GM23338 (cell line): ENCODE measurements around the gene WFDC8. TPM values are rescaled to one million over a fixed set of nuclear protein-coding genes. Genes with fewer than 3 reads are reported as not detected.

Source experiments
- EZH2 ChIP-seq: fragments of 200-600 bp; sonication (generic); IDR thresholded peaks from one replicate; pipeline ENCODE4 v1.8.0; 2017; ENCODE audit warnings: antibody characterized with exemption, mild to moderate bottlenecking, low read depth; ENCODE audit not compliant: unreplicated experiment
- NANOG ChIP-seq: IDR thresholded peaks from 2 replicates; pipeline ENCODE4 v1.6.1; 2016; ENCODE audit warnings: antibody characterized with exemption, borderline replicate concordance
- polyA plus RNA-seq: library from polyadenylated mRNA; unstranded; fragments of >200 nt; fragmentation: Nextera tagmentation; extraction: Ambion mirVana; gene quantifications from 2 replicates; pipeline ENCODE4 v1.2.1, GENCODE V29; 2016
- small RNA-seq: library from RNA; depleted of rRNA; stranded (forward); fragments of <200 nt; gene quantifications from one replicate; pipeline ENCODE3, GENCODE V24; 2014; ENCODE audit warnings: low replicate concordance
- total RNA-seq: library from RNA; depleted of rRNA; stranded (reverse); fragments of >200 nt; shearing (Covaris generic); gene quantifications from 2 replicates; pipeline ENCODE4 v1.2.3, GENCODE V29; 2014; rRNA removed
- TF ChIP-seq, protein P1 (sequence below): fragments of 250-450 bp; sonication (Bioruptor Pico); IDR thresholded peaks from 2 replicates; pipeline ENCODE4 v1.5.0; 2020; ENCODE audit warnings: mild to moderate bottlenecking, moderate library complexity
- TF ChIP-seq, protein P2 (sequence below), 2 experiments: fragments of 200-600 bp in 1 of 2; sonication (generic) in 1 of 2; conservative IDR thresholded peaks; 2 replicates each; pipeline versions ENCODE4 v1.5.1 to v1.6.1; 2016 to 2017; ENCODE audit warnings: antibody characterized with exemption in 2 of 2, low read depth in 2 of 2, mild to moderate bottlenecking in 2 of 2, moderate library complexity in 1 of 2
- TF ChIP-seq, protein P3 (sequence below): IDR thresholded peaks from one replicate; pipeline ENCODE4 v1.6.1; 2018; ENCODE audit warnings: antibody characterized with exemption; ENCODE audit not compliant: unreplicated experiment

WFDC8 gene
- total and polyA plus RNA-seq, 2 experiments from 2014 or later: 0.23 TPM; not detected in 1

DNA sequence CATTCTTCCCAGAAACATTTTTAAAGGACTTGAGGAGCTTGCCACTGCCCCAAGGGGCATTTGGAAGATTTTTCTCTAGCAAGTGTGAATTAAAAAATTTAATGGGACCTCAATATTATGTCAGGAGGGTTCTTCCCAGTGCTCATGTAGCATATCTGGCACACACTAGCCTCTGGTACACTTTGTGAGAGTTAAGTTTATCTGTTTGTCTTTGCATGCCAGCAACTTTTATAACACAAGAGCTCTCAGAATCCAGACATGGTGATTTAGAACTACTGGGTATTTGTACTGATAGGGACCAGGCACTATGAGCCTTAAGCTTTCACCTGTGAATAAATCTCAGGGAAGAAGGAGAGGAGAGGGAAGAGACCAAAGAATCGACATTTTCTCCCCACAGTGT, 76.5 kb downstream of the WFDC8 start (continued):
- TF ChIP-seq, protein P1, sequence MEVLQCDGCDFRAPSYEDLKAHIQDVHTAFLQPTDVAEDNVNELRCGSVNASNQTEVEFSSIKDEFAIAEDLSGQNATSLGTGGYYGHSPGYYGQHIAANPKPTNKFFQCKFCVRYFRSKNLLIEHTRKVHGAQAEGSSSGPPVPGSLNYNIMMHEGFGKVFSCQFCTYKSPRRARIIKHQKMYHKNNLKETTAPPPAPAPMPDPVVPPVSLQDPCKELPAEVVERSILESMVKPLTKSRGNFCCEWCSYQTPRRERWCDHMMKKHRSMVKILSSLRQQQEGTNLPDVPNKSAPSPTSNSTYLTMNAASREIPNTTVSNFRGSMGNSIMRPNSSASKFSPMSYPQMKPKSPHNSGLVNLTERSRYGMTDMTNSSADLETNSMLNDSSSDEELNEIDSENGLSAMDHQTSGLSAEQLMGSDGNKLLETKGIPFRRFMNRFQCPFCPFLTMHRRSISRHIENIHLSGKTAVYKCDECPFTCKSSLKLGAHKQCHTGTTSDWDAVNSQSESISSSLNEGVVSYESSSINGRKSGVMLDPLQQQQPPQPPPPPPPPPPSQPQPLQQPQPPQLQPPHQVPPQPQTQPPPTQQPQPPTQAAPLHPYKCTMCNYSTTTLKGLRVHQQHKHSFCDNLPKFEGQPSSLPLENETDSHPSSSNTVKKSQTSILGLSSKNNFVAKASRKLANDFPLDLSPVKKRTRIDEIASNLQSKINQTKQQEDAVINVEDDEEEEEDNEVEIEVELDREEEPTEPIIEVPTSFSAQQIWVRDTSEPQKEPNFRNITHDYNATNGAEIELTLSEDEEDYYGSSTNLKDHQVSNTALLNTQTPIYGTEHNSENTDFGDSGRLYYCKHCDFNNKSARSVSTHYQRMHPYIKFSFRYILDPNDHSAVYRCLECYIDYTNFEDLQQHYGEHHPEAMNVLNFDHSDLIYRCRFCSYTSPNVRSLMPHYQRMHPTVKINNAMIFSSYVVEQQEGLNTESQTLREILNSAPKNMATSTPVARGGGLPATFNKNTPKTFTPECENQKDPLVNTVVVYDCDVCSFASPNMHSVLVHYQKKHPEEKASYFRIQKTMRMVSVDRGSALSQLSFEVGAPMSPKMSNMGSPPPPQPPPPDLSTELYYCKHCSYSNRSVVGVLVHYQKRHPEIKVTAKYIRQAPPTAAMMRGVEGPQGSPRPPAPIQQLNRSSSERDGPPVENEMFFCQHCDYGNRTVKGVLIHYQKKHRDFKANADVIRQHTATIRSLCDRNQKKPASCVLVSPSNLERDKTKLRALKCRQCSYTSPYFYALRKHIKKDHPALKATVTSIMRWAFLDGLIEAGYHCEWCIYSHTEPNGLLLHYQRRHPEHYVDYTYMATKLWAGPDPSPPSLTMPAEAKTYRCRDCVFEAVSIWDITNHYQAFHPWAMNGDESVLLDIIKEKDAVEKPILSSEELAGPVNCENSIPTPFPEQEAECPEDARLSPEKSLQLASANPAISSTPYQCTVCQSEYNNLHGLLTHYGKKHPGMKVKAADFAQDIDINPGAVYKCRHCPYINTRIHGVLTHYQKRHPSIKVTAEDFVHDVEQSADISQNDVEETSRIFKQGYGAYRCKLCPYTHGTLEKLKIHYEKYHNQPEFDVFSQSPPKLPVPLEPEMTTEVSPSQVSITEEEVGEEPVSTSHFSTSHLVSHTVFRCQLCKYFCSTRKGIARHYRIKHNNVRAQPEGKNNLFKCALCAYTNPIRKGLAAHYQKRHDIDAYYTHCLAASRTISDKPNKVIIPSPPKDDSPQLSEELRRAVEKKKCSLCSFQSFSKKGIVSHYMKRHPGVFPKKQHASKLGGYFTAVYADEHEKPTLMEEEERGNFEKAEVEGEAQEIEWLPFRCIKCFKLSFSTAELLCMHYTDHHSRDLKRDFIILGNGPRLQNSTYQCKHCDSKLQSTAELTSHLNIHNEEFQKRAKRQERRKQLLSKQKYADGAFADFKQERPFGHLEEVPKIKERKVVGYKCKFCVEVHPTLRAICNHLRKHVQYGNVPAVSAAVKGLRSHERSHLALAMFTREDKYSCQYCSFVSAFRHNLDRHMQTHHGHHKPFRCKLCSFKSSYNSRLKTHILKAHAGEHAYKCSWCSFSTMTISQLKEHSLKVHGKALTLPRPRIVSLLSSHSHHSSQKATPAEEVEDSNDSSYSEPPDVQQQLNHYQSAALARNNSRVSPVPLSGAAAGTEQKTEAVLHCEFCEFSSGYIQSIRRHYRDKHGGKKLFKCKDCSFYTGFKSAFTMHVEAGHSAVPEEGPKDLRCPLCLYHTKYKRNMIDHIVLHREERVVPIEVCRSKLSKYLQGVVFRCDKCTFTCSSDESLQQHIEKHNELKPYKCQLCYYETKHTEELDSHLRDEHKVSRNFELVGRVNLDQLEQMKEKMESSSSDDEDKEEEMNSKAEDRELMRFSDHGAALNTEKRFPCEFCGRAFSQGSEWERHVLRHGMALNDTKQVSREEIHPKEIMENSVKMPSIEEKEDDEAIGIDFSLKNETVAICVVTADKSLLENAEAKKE: no peak
- TF ChIP-seq, protein P2, sequence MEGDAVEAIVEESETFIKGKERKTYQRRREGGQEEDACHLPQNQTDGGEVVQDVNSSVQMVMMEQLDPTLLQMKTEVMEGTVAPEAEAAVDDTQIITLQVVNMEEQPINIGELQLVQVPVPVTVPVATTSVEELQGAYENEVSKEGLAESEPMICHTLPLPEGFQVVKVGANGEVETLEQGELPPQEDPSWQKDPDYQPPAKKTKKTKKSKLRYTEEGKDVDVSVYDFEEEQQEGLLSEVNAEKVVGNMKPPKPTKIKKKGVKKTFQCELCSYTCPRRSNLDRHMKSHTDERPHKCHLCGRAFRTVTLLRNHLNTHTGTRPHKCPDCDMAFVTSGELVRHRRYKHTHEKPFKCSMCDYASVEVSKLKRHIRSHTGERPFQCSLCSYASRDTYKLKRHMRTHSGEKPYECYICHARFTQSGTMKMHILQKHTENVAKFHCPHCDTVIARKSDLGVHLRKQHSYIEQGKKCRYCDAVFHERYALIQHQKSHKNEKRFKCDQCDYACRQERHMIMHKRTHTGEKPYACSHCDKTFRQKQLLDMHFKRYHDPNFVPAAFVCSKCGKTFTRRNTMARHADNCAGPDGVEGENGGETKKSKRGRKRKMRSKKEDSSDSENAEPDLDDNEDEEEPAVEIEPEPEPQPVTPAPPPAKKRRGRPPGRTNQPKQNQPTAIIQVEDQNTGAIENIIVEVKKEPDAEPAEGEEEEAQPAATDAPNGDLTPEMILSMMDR (conservative IDR thresholded peaks at IDR 0.05; ENCODE audit: low read depth in 2 of 2): no peak
- TF ChIP-seq EZH2 (no peak), NANOG (no peak)
- TF ChIP-seq, protein P3, sequence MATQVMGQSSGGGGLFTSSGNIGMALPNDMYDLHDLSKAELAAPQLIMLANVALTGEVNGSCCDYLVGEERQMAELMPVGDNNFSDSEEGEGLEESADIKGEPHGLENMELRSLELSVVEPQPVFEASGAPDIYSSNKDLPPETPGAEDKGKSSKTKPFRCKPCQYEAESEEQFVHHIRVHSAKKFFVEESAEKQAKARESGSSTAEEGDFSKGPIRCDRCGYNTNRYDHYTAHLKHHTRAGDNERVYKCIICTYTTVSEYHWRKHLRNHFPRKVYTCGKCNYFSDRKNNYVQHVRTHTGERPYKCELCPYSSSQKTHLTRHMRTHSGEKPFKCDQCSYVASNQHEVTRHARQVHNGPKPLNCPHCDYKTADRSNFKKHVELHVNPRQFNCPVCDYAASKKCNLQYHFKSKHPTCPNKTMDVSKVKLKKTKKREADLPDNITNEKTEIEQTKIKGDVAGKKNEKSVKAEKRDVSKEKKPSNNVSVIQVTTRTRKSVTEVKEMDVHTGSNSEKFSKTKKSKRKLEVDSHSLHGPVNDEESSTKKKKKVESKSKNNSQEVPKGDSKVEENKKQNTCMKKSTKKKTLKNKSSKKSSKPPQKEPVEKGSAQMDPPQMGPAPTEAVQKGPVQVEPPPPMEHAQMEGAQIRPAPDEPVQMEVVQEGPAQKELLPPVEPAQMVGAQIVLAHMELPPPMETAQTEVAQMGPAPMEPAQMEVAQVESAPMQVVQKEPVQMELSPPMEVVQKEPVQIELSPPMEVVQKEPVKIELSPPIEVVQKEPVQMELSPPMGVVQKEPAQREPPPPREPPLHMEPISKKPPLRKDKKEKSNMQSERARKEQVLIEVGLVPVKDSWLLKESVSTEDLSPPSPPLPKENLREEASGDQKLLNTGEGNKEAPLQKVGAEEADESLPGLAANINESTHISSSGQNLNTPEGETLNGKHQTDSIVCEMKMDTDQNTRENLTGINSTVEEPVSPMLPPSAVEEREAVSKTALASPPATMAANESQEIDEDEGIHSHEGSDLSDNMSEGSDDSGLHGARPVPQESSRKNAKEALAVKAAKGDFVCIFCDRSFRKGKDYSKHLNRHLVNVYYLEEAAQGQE: no peak

Small RNA genes within 50 kb of the gene (small RNA-seq; reads per million reads assigned to genes)
- gene AL031663.1 (not detected), gene HSPD1P21 (not detected), gene RNA5SP485 (not detected)

Other genes with a start within 250 kb of the WFDC8 start
- gene SDC4, start 230.9 kb downstream of the WFDC8 start, total RNA-seq: 35.4 and 39.9 TPM in 2 replicates
- gene SDC4, start 230.9 kb downstream of the WFDC8 start, polyA plus RNA-seq: 28.5 and 29.7 TPM in 2 replicates
- 12.5 and 21.5 TPM in 2 replicates for gene SYS1, start 216.1 kb downstream of the WFDC8 start, total RNA-seq
- gene SYS1, start 216.1 kb downstream of the WFDC8 start, polyA plus RNA-seq: 6.9 and 7.9 TPM in 2 replicates
- gene TP53TG5, start 201.0 kb downstream of the WFDC8 start, total RNA-seq: not detected in 2 replicates
- gene TP53TG5, start 201.0 kb downstream of the WFDC8 start, polyA plus RNA-seq: not detected in 2 replicates
- gene DBNDD2, start 171.0 kb downstream of the WFDC8 start, total RNA-seq: 25.8 and 28.0 TPM in 2 replicates
- 62.5 and 64.4 TPM in 2 replicates for gene DBNDD2, start 171.0 kb downstream of the WFDC8 start, polyA plus RNA-seq
- 55.5 and 63.1 TPM in 2 replicates for gene PIGT, start 163.1 kb downstream of the WFDC8 start, total RNA-seq
- gene PIGT, start 163.1 kb downstream of the WFDC8 start, polyA plus RNA-seq: 48.2 and 48.4 TPM in 2 replicates
- gene WFDC2, start 109.5 kb downstream of the WFDC8 start, total RNA-seq: 27.2 and 28.0 TPM in 2 replicates
- gene WFDC2, start 109.5 kb downstream of the WFDC8 start, polyA plus RNA-seq: 155 and 161 TPM in 2 replicates
- not detected in 2 replicates for gene SPINT3, start 63.7 kb downstream of the WFDC8 start, total RNA-seq
- gene SPINT3, start 63.7 kb downstream of the WFDC8 start, polyA plus RNA-seq: not detected in 2 replicates
- not detected in 2 replicates for gene WFDC6, start 39.8 kb downstream of the WFDC8 start, total RNA-seq
- gene WFDC6, start 39.8 kb downstream of the WFDC8 start, polyA plus RNA-seq: not detected in 2 replicates
- gene EPPIN, start 31.9 kb downstream of the WFDC8 start, total RNA-seq: 0.04 TPM in 1 of 2 replicates, not detected in the other
- gene EPPIN, start 31.9 kb downstream of the WFDC8 start, polyA plus RNA-seq: 0.23 and 0.78 TPM in 2 replicates
- not detected in 2 replicates for gene WFDC10A, start 50.5 kb upstream of the WFDC8 start, total RNA-seq
- 0.43 TPM in 1 of 2 replicates, not detected in the other for gene WFDC10A, start 50.5 kb upstream of the WFDC8 start, polyA plus RNA-seq
- not detected in 2 replicates for gene WFDC9, start 52.0 kb upstream of the WFDC8 start, total RNA-seq
- gene WFDC9, start 52.0 kb upstream of the WFDC8 start, polyA plus RNA-seq: not detected in 2 replicates
- gene WFDC11, start 91.0 kb upstream of the WFDC8 start, total RNA-seq: not detected in 2 replicates
- gene WFDC11, start 91.0 kb upstream of the WFDC8 start, polyA plus RNA-seq: 0.87 TPM in 1 of 2 replicates, not detected in the other
- not detected in 2 replicates for gene WFDC13, start 122.8 kb upstream of the WFDC8 start, total RNA-seq
- not detected in 2 replicates for gene WFDC13, start 122.8 kb upstream of the WFDC8 start, polyA plus RNA-seq
- gene WFDC10B, start 125.7 kb upstream of the WFDC8 start, total RNA-seq: not detected in 2 replicates
- gene WFDC10B, start 125.7 kb upstream of the WFDC8 start, polyA plus RNA-seq: 0.50 and 1.0 TPM in 2 replicates
- not detected in 2 replicates for gene SPINT4, start 143.1 kb upstream of the WFDC8 start, total RNA-seq
- gene SPINT4, start 143.1 kb upstream of the WFDC8 start, polyA plus RNA-seq: not detected in 2 replicates
- gene WFDC3, start 212.6 kb upstream of the WFDC8 start, total RNA-seq: 0.73 TPM in 1 of 2 replicates, not detected in the other
- 0.36 TPM in 1 of 2 replicates, not detected in the other for gene WFDC3, start 212.6 kb upstream of the WFDC8 start, polyA plus RNA-seq
- 21.4 and 31.6 TPM in 2 replicates for gene DNTTIP1, start 212.7 kb upstream of the WFDC8 start, total RNA-seq
- gene DNTTIP1, start 212.7 kb upstream of the WFDC8 start, polyA plus RNA-seq: 50.3 TPM in 2 replicates
- 198 and 247 TPM in 2 replicates for gene UBE2C, start 233.4 kb upstream of the WFDC8 start, total RNA-seq
- 698 and 742 TPM in 2 replicates for gene UBE2C, start 233.4 kb upstream of the WFDC8 start, polyA plus RNA-seq
- 0.59 TPM in 1 of 2 replicates, not detected in the other for gene TNNC2, start 248.0 kb upstream of the WFDC8 start, total RNA-seq
- 32.5 and 33.3 TPM in 2 replicates for gene TNNC2, start 248.0 kb upstream of the WFDC8 start, polyA plus RNA-seq